HG03558 (cell line): ENCODE data around the gene PAX6.
A peak's percentile ranks its signal among the peaks of the same experiment; 100 is the strongest.

Experiments used
- ATAC-seq: cut with Tn5 transposase; IDR thresholded peaks from one replicate; pipeline ENCODE4 v1.9.1; 2021; ENCODE audit warnings: moderate number of reproducible peaks; ENCODE audit not compliant: unreplicated experiment; ENCODE audit errors: extremely low read depth

The PAX6 gene

DNA sequence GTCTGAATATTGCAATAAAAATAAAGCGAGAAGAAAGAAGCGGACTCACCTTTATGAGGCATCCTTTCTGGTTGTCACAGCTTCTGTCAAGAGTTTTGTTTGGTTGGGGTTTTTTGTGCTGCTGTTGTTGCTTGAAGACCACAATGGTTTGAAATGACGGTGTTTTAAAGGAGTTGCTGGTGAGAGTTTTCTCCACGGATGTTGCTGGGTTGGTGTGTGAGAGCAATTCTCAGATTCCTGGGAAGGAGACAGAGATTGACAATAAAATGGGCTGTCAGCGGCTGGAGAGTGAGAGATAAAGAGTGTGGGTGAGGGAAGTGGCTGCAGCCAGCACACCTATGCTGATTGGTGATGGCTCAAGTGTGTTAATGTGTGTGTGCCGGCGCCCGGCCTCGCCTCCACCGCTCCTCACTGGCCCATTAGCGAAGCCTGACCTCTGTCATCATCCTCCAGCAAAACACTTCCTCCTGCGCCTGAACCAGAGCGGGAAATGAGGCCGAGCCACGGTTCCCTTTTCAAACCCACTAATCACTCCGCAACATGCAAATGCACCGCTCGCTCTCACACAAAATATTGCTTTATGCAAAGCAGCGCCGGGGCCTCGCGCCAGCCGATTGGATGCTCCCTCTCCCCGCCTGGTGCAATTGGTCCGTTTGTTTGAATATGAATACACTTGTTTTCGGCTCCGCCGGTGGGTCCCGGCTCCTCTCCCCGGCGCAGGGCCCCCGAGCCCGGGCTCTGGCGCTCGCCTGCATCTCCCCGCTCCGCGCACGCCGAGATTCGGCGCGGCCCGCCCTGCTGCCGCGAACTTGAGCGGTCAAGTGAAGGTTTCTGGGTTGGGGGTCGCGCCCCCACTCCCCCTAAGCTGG, at the start of gene PAX6:
PAX6 (minus strand) TSS at position 544 of the 869 bp plus-strand sequence. CDS start 4,911 bp downstream, outside the sequence.
- ATAC-seq = peak; percentile 50

DNA sequence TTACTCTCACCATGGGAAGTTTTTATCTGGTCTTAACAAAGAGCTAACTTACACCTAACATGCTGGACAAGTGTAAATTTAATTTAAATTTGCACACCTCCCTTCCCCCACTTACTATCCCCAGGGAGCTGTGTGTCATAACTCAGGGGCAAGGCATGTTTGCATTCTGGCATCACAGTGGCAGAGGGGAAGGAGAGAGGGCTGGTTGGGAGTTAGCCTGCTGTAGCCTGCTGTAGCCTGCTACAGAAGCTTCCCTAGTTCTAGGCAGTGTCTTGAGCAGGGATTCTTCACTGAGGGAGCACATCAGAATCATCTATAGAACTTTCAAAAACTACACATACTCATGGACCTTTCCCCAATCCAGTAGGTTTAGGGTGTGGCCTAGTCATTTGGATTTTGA, 49.3 kb upstream of the PAX6 start:
- no peak for ATAC-seq

DNA sequence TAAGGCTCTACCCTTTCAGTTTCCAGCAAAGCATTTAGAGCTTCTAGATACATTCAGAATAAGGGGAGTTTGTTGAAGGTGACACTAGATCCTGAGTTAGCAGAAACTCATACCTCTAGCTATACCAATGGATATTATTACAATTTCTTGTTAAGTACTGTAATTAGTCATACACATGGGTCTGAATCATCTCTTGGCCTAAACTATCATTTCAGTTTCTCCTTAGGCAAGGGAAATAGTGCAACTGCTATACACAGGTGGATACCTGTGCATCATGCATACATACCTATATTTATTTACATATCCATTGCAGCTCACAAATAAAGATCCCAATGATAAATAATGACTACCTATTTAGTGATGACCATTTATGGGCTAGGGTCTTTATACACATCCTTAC, 45.1 kb upstream of the PAX6 start:
- no peak for ATAC-seq

DNA sequence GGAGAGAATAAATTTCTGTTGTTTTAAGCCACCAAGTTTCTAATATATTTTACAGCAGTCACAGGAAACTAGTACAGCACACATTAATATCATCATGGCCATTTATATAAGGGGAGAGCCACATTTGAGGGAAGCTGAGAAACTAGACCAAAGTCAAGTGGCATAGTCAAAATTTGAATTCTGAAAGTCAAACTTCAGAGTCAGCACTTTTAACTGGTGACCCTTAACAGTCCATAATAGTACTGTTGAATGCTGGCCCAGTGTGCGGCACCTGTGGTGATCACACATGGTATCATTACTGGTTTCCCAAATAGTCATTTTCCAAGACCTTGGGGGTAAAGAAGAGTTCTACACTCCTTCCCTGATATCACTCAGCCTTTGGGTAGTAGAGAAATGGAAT, 44.3 kb upstream of the PAX6 start:
- ATAC-seq = no peak

DNA sequence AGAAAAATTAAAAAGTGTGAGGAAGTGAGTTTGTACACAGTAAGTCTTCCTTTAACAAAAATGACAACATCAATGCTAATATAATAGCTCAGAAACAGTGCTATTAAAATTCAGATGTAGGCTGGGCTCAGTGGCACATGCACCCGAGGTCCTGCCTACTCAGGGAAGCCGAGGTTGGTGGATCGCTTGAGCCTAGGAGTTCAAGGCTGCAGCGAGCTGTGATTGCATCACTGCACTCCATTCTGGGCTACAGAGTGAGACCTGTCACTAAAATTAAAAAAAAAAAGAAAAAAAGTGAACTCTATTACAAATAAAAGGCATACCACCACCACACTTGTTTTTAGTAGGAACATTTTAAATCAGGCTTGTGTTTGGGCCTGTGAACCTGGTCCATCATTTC, 39.2 kb upstream of the PAX6 start:
- ATAC-seq = no peak

DNA sequence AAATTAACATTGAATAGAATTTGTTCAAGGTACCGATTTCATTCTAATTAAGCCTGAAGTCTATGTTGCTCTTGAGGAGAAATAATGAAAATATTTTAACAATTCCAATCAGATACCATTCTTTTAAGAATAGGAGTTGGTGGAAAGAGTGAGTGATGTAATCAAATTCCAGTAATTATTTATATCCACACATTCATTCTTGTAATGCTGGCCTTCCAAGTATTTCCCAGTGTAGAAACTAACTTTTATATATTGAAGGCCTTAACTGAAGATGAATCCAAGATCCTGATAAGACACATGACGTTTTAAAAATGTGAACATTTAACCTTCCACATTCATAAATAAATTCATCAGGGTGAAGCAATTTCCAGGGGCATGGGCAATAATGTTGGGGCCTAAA, 36.6 kb upstream of the PAX6 start:
- ATAC-seq = no peak

DNA sequence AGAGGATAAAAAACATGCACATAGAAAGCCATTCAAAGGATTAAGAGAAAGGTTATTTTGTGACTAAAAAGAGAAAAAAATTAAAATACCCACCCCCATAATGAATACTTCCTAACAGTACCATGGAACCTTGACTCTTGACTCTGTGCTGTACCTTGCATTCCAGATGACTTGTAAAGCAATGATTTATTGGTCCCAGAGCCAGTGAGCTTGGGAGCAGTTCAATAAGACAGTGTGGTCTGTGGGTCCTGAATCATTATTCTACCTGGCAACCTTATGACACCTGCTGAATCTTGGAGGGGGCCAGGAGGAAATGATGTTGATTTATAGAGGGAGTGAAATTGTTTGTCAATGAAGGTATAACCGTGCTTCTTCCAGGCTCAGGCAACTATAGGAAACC, 34.2 kb upstream of the PAX6 start:
- no peak for ATAC-seq

DNA sequence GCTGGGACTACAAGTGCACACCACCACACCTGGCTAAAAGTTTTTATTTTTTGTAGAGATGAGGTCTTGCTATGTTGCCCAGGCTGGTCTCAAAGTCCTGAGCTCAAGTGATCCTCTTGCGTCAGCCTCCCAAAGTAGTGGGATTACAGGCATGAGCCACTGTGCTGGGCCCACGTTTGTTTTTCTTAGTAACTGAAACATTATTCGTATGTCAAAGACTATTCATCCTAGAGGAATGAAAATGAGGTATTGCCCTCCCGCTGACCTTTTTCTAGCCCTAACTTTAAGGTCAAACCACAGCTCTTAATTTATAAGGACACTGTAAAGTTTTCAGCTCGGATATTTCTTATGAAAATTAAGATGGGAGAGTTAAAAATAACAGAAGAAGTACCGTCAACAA, 33.2 kb upstream of the PAX6 start:
- ATAC-seq = no peak

DNA sequence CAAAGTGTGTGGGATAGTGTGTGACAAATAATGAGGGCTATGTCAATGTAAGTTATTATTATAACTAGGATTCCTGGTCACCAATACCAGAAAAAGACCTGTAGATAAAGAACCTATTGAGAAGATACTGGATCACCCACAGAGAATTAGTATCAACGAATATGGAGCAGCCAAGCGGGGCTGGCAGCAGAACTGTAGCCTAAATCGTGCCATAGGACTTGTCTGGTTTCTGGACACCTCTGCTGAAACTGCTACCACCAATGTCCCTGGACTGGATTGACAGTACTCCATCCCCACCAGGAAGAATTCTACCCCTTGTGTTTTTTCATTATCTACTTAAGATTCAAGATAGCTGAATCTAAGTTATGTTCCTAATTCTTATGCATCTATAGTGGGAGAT, 30.3 kb upstream of the PAX6 start:
- ATAC-seq = no peak

DNA sequence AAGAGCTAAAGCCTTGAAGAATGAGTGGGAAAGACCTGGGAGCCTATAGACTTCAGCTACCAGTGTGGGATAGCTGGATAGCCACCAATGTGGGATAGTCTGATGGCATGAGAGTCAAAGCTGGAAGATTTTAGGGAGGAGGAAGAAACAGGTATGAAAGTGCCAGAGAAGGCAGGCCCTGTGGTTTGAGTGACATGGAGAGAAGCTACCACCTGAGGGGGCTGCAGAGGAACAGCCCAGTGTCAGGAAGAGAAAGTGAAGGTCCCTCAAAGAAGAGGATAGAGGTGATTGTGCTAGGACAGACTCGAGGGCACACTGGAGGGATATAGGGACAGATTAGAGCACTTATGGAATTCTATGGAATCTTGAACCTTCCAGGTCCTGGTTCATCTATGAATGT, 23.1 kb upstream of the PAX6 start:
- ATAC-seq = no peak

DNA sequence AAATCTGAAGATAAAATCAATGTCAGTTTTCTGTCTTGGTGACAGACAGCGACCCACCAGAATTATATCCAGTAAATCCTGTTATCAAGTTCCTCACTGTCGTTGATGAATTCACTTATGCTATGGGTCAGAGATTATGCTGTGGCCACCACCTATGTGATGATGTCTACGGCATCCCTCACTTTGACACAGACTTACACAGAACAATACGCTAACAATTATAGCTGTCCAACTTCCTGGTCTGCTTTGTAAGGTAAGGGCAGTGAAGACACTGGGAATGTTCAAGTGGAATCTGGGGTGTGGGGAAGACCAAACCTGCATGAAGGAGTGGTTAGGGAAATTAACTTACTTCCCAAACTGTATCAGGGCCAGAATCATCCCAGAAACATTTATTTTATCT, 19.3 kb upstream of the PAX6 start:
- ATAC-seq = no peak

DNA sequence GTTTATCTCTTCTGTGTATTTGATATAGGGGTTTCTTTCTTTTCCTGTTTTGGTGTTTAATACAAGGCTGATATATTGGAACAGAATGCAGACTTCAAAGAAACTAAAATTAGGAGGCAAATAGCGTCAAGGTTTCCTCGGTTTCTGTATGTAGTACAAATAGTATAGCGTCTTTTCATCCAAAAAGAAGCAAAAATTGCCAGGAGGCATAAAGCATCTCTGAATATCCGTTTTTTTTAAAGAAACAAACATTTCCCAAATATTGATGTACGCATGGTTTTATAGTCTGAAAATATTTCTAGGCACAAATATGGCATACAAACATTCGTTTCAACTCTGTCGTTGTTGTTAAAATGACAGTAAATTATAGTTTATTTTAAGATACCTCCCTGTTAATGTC, 17.1 kb upstream of the PAX6 start:
- no peak for ATAC-seq

DNA sequence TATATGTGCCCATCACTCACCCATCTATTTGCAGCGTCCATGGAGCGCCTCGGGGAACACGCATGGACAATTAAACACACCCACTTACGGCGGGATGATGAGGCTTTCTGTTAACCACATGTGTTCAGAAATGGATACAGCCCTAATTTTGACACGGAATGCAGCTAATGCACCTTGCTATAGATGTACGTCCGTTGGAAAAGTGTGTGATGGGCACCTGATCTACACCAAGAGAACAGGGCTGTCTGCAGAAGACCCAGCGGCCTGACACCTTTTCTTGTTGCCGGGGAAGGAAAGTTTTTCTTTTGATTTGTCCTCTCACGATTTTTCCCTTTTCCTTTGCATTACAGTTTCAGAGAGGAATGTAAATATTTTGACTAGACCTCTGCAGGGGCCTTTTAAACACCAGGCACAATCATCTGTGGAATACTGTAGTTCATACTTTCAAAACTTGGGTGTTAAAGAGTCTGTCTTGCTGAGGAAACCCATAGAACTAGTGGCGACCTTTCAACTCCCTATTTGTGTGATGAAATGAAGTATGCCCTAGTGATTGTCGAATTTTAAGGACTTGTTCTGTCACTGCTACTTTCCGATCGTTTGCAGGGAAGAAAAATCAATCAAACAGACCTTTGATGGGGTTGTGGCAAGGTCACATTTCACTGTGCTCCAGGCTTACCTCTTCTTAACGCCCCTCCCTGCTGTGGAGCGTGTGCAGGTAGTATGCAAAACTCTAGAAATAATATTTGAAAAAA, 16.5 kb upstream of the PAX6 start:
- ATAC-seq = no peak

DNA sequence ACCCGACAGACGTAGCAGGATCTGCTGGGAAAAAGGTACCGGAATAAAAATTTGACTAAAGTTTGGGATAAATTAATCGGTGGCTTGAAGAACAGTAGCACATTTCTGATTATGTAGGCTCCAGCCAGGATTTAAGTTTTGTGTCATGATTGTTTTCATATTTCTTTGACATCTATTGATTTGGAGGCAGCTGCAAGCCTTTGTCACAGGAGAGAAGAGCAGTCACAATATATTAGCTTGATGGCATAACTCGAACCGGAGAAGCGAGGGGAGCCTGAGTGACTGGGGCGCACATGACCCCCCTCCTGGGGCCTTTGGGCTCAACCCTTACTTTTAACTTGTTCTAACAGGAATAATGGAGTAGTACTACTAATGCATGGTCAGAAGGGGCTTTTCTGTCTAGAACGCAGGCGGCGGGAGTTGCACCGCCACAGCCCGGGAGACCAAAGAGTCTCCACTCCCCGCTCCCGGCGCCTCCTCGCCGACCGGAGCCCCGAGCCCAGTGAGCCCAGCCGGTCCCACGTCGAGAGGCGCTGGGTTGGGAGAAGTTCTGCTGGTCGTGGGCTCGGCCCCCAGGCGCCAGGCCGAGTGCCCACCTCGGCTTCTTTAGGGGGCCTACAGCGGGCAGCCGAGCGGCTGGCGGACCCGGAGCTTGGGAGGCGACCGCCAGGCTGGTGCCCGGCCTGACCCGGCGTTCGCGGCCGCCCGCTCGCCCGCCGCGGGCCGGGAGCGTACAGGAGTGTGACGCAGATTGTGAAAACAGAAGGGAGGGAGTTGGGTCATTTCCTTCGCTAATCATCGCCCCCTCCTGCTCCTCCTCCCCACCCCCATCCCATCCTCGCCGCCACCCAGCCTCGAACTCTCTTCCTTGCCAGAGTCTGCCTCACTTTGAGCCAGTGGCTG, 15.7 kb upstream of the PAX6 start:
- ATAC-seq = no peak

DNA sequence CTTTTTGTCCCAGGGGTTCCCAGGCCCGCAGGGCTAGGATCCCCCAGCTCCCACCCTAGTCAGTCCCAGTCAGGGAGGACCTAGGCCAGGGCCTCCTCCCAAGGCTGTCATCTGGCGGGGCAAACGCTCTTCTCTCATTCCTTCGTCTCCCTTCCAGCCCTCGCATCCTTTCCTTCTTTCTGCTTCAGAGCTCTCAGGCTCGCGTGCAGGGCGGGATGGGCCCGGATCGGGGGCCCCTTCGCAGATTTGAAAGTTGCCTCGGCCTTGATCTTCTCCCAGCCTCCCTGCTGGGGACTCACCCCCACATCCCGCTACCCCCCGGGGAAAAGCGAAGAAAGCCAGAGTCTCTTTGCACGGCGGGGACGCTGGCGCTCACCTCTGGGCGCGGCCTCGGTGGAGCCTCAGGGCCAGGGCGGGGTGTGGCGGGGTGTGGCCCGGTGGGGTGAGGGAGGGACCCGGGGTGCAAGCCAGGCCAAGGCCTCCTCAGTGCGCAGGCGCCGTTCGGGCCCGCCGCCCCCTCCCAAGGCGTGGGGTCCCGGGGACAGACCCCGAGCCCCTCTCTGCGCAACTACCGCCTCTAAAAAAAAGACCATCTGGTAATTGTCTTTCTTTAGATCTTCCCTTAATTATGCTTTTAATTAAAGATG, 14.8 kb upstream of the PAX6 start:
- ATAC-seq = no peak

DNA sequence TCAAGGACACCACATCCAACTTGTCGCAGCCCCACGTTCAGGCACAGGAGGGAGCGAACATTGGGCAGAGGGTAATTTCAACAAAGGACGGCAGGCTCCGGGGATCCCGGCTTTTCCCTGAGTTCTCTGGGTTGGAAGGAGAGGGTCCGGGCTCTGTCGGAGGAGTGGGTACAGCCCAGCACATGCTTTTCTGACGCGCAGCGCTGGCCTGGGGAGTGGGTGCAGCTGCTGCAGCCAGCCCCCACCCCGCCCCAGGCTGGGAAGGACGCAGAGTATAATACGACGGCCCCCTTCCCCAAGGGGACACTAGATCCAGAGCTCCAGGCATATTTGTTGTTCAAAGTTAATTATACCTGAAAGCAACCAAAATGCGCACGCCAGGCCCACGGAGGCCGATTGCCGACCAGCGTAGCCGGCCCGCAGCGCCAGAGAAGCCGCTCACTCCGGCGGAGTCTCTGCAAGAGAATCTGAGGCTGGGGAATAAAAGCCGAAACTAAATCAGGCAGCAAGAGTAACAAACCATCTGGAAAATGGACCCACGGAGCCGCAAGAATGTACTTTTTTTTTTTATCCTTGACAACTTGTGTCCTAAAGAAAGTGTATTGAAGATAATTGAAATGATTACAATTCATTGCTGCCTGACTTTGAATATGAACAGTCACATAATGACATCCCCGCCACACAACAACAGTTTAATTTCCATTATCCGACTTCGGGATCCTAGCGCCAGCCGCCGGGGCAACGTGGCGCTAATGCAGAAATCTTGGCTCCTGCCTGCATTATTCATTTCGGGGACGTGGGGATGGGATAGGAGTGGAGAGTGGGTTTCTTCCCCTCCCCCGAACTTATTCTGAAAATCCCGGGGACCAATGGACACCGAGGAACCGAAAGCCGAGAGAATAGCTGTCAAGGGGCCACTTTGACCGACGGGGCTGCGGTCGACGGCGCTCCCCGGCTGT, 14.0 kb upstream of the PAX6 start:
- no peak for ATAC-seq

DNA sequence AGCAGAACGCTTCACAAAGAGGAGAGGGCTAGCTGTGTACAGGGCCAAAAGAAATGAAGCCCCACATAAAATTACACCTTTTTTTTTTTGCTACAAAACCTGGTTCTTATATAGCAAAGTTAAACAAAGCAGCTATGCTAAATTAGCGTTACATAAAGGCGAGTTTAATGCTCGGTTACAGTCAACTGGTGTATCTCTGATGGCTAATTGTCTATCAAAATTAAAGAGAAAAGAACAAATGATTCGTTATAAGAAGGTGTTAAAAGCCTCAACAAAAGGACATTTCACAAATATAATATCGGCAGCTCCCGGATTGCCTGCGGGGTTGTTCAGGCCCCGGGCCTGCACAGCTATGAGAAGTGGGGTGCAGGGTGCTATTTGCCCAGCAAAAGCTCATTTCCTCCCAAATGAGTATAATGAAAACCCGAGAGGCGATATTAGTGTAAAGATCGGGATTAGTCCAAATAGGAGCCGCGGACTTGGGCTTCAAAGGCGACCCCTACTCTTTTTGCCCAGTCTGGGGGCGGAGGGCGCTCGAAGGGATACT, 13.3 kb upstream of the PAX6 start:
- ATAC-seq = no peak

DNA sequence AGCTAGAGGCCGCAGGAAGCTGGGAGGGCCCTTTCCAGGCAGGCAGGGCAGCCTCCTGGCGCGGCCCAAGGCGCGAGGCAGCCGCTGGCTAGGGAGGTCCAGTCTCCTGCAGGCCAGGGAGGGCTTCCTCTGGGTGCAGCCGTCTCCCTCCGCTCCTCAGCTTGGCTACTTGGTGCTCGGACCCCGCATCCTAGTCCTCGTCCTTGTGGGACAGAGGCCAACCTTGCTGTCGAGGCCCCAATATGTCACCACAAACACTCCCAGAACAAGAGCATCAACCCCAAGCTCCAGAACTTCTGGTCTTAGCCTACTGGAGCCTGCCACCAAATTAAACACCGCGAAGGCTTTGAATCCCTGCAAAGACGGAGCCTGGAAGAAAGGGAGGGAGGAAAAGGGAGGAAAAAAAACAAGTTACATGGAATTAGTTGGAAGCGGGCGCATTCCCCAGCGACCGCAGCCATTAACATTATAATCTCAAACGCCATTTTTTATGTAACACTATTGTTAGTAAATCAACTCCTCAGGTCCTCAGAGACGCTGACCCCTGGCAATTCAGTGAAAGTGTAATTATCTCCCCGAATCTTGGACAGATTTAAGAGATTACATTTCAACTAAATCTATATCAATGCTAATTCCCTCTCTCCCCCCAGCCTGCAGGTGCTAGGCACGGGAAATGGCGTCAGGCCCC, 12.7 kb upstream of the PAX6 start:
- no peak for ATAC-seq
